Stimulated activated CD4-positive, alpha-beta T cell treated with anti-CD3 and anti-CD28 coated beads, TNF-alpha, amount 100 ng/mL, for 4 hours (primary cell): ENCODE measurements around the gene SOX13.

Experiments used
- DNase-seq, 3 experiments: peaks; one replicate each; pipeline ENCODE4 v3.0.0-alpha.2; 2020; ENCODE audit warnings: low read depth in 3 of 3

SOX13 gene

DNA sequence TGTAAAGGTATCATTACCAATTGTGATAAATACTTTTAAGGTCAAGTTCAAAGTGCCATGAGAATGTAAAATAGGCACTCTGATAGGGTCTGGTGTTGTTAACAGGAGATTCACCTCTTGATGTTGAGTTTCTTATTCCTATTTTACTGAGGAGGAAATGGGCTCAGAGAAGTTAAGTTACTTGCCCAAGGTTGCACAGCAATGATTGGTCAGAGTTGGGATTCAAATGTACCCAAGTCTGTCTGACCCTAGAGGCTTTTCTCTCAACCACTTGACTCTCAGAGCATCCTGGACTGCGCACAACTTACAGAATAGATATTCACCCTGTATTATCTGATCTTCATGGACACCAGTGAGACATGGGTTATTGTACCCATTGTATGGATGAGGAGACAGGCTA is 33.9 kb downstream of the SOX13 start:
- DNase-seq, result no peak

DNA sequence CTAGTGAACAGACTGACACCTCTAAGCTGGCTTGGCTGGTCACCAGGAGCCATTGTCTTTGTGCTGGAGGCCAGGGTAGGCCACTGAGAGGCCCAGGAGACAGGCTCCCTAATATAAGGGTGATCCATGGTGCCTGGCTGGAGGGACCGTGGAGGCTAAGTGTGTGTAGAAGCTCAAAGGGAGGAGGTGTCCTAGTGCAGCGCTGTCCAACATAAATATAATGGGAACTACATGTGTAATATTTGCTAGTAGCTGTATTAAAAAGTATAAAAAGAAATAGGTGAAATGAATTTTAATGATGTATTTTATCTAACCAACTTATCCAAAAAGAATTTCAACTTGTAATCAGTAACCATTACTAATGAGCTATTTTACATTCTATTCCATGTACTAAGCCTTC is 35.0 kb downstream of the SOX13 start:
- no peak for DNase-seq

DNA sequence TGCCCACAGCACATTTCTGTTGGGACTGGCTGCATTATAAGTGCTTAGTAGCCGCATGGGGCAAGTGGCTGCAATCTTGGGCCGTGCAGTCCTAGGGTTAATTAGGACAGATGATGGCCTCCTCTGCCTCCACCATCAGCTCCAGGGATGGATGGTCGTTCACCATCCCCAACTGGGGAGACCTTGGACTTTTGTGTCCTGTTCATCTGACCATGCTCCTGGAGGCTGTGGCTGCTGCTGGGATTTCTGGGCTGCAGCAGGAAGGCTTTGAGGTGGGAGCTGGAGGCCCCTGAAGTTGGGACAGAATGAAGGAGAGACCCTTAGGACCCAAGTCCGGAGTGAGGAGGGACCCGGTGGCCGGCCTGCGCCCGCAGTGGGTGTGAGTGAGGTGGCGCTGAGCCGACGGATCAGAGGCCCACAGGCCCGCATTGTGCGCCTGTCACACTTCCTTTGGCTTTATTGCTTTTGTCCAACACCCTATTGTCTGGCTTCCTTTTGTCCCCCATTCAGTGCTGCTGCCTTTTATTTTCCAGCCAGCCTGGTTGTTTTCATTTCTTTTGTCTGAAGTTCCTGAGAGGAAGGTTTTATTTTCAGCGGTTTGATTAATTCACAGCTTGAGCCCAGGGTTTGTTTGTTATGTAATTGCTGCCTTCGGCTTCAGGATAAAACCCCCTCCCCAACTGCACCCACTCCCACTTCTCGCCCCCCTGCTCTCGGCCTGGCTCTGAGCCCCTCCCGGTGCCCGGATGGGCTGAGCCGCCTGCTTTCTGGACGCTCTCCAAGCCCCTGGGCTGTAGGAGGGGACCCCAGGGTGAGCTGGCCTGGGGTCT is 35.6 kb downstream of the SOX13 start:
- no peak for DNase-seq

DNA sequence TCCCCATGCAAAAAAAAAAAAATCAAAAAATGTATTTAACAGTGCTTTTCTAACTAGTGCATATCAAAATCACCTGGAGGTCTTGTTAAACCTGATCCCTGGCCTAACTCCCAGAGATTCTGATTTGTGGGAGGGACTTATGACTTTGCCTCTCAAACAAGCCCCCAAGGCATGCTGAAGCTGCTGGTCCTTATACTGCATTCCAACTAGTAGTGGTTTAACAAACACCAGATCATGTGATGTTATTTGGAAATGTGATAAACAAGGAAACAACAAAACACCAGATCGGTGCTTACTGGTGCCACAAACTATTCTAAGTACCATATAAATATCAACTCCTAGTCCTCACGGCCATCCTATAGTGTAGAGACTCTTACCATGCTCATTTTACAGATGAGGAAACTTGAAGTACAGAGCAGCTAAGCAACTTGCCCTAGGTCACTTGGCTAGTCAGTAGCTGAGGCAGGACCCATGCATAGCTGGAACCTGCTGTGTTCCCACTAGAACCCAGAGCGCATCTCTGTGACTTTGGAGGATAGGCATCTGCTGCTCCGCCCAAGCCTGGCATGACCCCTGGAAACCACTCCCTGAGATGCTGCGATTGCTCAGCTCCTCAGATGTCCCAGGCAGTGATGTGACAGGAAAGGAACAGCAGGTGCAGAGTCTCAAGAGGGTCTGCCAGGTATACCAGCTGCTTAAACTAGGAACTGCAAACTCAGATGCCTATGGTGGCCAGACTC is 38.1 kb downstream of the SOX13 start:
- no peak for DNase-seq

DNA sequence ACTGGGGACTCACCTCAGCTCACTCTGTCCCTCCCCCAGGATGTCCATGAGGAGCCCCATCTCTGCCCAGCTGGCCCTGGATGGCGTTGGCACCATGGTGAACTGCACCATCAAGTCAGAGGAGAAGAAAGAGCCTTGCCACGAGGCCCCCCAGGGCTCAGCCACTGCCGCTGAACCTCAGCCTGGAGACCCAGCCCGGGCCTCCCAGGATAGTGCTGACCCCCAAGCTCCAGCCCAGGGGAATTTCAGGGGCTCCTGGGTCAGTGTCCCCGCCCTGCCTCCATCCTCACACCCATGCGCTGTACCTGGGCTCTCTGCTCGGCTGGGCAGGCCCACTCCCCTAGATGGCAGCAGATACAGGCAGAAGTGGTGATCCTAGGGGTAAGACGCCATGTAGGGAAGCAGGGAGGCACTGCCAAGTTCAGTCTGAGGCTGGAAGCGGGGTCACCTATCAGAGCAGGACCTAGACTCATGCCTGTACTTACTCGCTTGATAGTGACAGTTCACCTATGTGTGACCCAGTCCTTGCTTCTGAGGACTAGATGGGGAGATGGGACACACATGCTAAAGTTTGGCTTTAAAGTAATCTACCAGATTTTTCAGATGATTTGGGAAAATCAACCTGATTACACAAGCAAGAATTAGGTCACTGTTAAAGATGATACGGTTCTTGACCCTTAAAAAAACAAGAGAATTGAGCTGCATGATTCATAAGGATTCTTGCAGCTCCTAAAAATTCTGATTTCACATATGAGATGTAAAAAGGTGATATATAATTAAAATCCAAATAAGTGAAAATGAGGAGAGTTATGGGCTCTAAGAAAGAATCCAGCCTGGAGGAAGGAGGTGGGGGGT is 40.2 kb downstream of the SOX13 start:
- DNase-seq, result no peak

DNA sequence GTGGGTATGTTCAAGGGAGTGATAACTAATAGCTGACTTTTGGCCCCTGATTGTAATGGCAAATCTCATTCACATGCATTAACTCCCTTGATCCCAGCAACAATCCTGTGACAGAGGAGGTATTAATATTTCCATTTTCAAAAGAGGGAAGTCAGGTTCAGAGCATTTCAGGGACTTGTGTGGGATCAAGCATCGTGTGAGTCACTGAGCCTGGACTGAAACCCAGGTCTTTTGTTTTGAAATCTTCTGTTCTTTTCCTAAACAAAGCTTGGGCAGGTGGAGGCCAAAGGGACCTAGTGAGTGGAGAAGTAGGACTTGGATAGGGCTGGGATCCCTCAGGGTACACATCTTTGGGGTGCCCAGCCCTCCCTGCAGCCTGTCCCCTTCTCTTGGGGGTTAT is 41.0 kb downstream of the SOX13 start:
- no peak for DNase-seq

DNA sequence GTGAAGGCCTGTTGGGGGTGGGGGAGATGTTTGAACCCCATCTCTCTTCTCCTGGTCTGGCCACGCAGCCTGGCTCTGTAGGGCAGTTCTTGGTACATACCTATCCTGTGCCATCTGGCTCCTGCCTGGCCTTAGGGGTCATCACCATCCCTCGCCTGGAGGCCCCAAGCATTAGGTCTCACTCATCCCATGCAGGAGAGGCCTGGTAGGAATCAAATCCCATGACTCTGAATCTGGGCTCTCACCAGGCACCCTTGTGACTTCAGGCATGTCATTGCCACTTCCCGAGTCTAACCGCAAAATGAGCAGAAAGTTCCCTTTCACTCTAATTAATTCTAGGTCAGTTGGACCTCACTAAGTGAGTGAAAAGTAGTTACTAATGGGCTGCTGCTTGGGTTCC is 41.7 kb downstream of the SOX13 start:
- no peak for DNase-seq

DNA sequence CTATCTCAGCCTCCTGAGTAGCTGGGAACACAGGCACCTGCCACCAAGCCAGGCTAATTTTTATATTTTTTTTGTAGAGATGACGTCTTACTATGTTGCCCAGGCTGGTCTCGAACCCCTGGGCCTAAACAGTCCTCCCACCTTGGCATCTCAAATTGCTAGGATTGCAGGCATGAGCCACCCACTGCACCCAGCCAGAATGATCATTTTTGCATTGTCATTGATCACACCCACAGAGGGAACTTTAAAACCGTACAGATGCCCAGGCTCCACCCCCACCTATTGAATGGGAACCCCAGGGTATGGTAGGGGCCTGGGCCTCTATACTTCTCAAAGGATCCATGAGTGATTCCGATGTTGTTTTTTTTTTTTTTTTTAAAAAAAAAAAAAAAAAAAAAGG is 42.2 kb downstream of the SOX13 start:
- no peak for DNase-seq

DNA sequence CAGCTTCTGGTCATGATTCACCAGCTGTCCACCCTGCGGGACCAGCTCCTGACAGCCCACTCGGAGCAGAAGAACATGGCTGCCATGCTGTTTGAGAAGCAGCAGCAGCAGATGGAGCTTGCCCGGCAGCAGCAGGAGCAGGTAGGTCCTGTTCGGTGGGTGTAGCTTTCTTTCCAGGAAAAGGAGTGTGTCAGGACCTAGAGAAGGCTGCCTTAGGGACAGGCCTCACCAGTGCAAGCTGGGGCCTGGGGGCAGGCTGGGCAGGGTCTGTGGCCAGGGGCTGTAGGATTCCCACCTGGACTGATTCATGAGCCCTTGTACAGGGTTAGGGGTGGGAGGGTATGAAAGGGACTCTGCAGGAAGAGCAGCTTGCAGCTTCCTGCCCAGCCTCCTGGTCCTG is 43.6 kb downstream of the SOX13 start:
- DNase-seq, result no peak

DNA sequence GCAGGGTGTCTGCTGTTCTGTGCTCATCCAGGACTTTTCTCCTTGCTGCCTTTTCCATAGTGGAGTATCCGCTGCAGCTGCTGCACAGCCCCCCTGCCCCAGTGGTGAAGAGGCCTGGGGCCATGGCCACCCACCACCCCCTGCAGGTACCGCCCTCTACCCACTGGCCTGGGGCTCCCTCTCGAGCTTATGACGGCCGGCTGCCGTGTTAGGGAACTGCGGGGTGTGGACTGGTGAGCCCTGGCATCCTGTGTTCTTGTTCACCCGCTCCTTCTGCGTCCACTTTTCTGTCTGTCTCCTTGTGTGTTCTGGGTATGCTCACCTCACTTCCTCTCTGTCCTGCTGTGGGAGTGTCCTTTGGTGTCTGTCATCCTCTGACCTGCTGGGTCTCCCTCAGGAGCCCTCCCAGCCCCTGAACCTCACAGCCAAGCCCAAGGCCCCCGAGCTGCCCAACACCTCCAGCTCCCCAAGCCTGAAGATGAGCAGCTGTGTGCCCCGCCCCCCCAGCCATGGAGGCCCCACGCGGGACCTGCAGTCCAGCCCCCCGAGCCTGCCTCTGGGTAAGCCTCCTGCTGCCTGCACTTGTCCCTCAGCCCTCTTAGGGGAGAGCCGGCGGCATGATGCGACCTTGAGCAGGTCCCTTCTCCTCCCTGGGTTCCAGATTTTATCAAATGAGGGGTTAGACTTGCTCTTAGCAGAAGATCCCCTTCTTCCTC is 49.1 kb downstream of the SOX13 start:
- DNase-seq, result no peak

DNA sequence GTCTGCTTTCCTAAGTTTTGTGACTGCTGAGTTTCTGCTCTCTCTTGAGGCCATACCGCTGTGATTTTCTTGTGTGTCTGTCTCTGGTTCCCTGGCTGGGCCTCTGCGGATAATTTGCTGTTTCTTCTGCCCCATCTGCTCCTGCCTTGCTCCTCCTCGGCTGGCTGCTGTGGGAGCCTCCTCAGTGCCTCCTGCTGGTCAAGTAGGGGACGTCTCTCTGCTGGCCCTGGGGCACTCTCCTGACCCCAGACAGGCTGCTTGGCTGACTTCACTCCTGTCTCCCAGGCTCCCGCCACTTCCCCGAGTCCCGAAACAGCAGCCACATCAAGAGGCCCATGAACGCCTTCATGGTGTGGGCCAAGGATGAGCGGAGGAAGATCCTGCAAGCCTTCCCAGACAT is 50.5 kb downstream of the SOX13 start:
- no peak for DNase-seq

DNA sequence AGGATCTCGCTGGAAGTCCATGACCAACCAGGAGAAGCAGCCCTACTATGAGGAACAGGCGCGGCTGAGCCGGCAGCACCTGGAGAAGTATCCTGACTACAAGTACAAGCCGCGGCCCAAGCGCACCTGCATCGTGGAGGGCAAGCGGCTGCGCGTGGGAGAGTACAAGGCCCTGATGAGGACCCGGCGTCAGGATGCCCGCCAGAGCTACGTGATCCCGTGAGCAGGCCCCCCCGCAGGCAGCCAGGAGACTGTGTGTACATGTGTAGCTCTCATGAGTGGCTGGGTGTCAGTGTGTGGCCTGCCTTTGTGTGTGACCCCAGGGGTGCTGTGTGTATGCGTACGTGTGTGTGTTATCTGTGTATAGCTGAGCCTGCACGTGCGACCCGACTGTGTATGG is 51.7 kb downstream of the SOX13 start:
- no peak for DNase-seq

DNA sequence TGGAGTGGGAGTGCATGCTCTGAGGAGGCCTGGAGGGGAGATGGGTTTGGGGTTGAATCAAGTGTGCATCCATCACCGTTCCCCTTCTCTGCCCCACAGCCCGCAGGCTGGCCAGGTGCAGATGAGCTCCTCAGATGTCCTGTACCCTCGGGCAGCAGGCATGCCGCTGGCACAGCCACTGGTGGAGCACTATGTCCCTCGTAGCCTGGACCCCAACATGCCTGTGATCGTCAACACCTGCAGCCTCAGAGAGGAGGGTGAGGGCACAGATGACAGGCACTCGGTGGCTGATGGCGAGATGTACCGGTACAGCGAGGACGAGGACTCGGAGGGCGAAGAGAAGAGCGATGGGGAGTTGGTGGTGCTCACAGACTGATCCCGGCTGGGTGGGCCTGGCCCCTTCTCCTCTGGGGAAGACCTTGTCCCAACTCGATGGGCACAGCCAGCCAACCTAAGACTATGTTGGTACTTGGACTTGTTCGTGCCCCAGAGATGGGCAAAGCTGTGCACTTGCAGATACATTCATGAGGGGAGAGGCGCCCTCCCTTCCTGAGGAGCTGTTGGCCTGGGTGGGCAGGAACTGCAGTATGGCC is 52.9 kb downstream of the SOX13 start:
- no peak for DNase-seq

DNA sequence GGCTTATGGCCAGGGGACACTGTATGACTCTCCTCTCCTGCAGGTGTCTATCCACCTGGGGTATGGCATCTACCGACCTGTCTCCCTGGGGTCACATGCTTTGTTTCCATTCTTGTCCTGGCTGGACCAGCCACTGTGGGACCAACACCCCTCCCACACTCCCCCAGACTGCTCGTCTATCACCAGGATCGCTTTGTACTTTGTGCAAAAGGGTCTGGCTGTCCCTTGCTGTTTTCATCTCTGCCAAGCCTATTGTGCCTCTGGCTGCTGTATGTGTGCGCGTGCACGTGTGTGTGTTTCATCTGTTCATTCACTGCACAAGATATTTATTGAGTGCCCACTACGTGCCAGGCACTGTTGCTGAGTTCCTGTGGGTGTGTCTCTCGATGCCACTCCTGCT is 53.5 kb downstream of the SOX13 start:
- no peak for DNase-seq

DNA sequence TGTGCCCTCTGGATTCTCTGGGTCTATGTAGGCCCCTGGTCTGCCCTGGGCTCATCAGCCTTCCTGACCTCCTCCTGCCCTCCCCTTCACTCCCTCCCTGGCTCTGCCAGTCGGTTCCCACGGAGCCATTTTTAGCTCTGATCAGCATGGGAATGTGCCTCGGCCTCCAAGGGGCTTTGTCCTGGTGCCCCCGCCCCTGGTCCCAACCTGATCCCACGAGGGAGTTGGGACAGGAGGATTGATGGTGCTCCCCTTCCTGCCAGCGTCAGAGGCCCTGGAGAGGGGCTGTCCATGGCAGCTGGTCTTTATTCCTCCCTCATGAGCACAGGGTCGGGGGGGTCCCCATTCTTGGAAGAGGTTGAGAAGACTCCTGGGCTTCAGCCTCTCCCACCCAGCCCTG is 54.0 kb downstream of the SOX13 start:
- no peak for DNase-seq

DNA sequence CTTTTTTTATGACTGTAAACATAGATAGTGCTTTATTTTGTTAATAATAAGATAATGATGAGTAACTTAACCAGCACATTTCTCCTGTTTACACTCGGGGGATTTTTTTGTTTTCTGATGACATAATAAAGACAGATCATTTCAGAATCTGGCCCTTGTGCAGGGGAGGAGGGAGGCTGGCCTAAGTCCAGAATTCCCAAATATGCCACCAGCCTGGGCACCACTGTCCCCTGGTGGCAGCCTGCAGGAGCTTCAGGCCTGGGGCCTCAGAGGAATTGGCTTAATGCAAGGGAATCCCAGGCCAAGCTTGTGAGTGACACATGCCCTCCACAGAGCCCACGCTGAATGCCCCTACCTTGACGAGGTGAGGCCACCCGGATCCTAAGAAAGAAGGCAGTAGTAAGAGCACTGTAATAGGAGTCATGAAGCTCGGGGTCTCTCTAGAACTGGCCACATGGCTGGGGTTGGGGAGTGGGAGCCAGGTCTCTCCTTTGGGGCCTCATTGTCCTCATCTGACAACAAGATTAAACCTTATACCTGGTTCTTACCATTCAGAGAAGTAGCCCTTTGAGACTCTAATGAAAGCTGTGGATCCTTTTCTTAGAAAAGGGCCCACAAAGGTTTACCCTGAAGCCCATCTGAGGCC is 54.8 kb downstream of the SOX13 start:
- no peak for DNase-seq

DNA sequence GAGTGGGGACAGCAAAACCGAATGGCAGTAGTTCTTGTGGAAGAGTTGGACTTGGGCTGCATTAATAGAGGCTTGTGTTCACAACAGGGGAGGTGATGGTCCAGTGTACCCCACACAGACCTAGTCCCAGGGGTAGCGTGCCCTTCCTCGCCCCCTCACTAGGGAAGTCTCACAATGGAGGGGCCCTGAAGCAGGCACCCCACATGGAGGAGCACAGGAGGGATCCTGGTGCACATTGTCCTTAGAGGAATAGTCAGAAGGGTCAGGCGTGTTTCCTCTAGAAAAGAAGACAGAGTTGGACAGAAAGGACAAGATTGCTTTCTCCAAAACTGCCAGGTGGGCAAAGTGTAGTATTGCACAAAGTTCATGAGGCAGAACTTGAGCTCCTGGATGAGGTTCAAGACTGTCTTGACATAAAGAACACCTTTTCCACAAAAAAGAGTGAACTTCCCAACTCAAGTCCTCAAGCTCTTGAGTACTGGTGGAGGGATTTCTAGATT is 55.6 kb downstream of the SOX13 start:
- DNase-seq, result no peak

DNA sequence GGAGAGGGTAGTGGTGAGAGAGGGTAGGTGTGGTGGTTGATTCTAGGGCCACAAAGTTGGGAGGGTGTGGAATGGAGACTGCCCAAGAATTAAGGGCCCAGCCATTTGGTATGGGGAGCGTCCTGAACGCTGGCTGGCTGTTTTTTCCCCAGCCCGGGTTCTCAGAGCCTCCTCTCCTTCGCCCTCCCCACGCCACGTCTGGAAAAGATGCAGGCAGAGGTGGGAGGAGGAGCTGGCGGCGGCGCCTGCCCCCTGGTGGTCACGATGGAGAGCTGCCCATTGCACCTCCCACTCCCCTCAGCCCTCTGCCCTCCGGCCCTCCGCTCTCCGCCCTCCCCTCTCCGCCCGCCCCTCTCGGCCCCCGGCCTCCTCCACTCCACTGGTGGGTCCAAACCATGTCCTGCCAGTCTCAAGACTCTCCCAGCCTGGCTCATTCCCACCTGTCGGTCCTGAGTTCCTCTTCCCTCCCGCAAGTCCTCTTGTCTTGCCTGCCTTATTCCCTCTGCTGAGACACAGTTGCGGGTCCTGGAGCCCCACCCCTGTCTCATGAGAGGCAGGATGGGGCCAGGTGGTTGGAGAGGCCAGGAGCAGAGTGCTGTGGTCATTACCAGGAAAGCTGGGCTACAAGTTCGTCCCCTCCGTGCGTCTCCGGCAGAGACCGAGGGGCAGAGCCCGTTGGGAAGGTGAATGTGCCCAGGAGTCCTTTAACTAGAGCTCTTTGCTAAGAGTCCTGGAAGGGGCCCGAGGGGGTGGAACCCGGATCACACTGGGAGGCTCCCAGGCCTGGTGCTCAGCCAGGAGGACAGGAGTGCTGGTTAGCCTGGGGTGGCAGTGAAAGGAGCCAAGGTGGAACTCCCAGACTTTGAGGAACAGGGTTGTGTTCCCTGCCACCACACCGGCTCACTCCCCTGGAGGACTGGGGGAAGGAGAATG is 56.3 kb downstream of the SOX13 start:
- peak in 2 of 3 experiments; percentile 21 to 31 for DNase-seq

DNA sequence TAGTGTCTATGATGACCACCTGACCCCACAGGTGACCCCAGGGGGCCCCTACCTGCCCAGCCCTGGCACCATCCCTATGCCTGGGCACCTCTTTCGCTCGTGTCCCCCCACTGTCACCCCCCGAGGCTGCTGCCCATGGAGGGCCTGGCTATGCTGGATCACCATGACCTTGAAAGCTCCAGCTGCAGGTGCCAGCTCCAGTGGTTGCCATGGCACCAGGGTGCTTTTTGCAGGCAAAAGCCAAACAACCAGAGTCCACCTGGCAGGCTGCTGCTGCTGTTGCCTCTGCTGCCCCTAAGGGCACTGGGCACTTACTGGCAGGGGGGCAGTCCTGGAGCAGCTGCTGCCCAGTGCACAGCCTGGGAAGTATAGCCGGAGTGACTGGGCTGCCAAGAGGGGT is 57.3 kb downstream of the SOX13 start:
- no peak for DNase-seq
